ENCODE results near the gene APOL5.
A peak's percentile ranks its signal among the peaks of the same experiment; 100 is the strongest.
"Not testable (repeated sequence)": the region's sequence is repeated elsewhere in the genome, so short reads cannot be mapped to it uniquely, and the experiment has no call there.

APOL5 gene

GRCh38 chr22:35717572-35717971 lies at the start of gene APOL5:
APOL5 (plus strand) TSS chr22:35717872; CDS start chr22:35717872, 0 bp downstream.
- no peak for DNase-seq (ENCODE audit: low read depth in 2 of 2)

GRCh38 chr22:35674335-35674734 lies 43.3 kb upstream of the APOL5 start:
- DNase-seq (ENCODE audit: low read depth in 2 of 2): no peak

- DNase-seq (ENCODE audit: low read depth in 2 of 2): not testable (repeated sequence)
Observed at GRCh38 chr22:35676065-35676464, 41.6 kb upstream of the APOL5 start.

- no peak for DNase-seq (ENCODE audit: low read depth in 2 of 2)
Observed at GRCh38 chr22:35677460-35678187, 40.0 kb upstream of the APOL5 start.

- DNase-seq (ENCODE audit: low read depth in 2 of 2): no peak
Observed at GRCh38 chr22:35678836-35679235, 38.8 kb upstream of the APOL5 start.

GRCh38 chr22:35679492-35679891 lies 38.2 kb upstream of the APOL5 start:
- DNase-seq (ENCODE audit: low read depth in 2 of 2): peak; percentile 54 to 67

- no peak for DNase-seq (ENCODE audit: low read depth in 2 of 2)
Observed at GRCh38 chr22:35681454-35682052, 36.1 kb upstream of the APOL5 start.

GRCh38 chr22:35683560-35683959 lies 34.1 kb upstream of the APOL5 start:
- no peak for DNase-seq (ENCODE audit: low read depth in 2 of 2)

- no peak for DNase-seq (ENCODE audit: low read depth in 2 of 2)
Observed at GRCh38 chr22:35684270-35684700, 33.4 kb upstream of the APOL5 start.

- no peak for DNase-seq (ENCODE audit: low read depth in 2 of 2)
Observed at GRCh38 chr22:35684732-35685131, 32.9 kb upstream of the APOL5 start.

- no peak for DNase-seq (ENCODE audit: low read depth in 2 of 2)
Observed at GRCh38 chr22:35685731-35686130, 31.9 kb upstream of the APOL5 start.

- DNase-seq (ENCODE audit: low read depth in 2 of 2): no peak
Observed at GRCh38 chr22:35686298-35686697, 31.4 kb upstream of the APOL5 start.

GRCh38 chr22:35687461-35687860 lies 30.2 kb upstream of the APOL5 start:
- DNase-seq (ENCODE audit: low read depth in 2 of 2): no peak

- no peak for DNase-seq (ENCODE audit: low read depth in 2 of 2)
Observed at GRCh38 chr22:35688913-35689675, 28.6 kb upstream of the APOL5 start.

- no peak for DNase-seq (ENCODE audit: low read depth in 2 of 2)
Observed at GRCh38 chr22:35690001-35690400, 27.7 kb upstream of the APOL5 start.

GRCh38 chr22:35695202-35695601 lies 22.5 kb upstream of the APOL5 start:
- DNase-seq (ENCODE audit: low read depth in 2 of 2): no peak

- no peak for DNase-seq (ENCODE audit: low read depth in 2 of 2)
Observed at GRCh38 chr22:35697142-35697541, 20.5 kb upstream of the APOL5 start.

GRCh38 chr22:35699852-35700251 lies 17.8 kb upstream of the APOL5 start:
- not testable (repeated sequence) for DNase-seq (ENCODE audit: low read depth in 2 of 2)

GRCh38 chr22:35703861-35704584 lies 13.6 kb upstream of the APOL5 start:
- no peak for DNase-seq (ENCODE audit: low read depth in 2 of 2)

- no peak for DNase-seq (ENCODE audit: low read depth in 2 of 2)
Observed at GRCh38 chr22:35705141-35705540, 12.5 kb upstream of the APOL5 start.

GRCh38 chr22:35708453-35708852 lies 9.2 kb upstream of the APOL5 start:
- no peak for DNase-seq (ENCODE audit: low read depth in 2 of 2)

- no peak for DNase-seq (ENCODE audit: low read depth in 2 of 2)
Observed at GRCh38 chr22:35708917-35709316, 8.8 kb upstream of the APOL5 start.

Measured in stimulated activated CD8-positive, alpha-beta memory T cell treated with anti-CD3 and anti-CD28 coated beads, Interleukin-7, amount 100 ng/mL, for 4 hours (primary cell).